22Rv1 (cell line): ENCODE results near the gene GPRC6A.

ENCODE experiments used
- ZFX ChIP-seq: fragments of 450-650 bp; IDR thresholded peaks from 2 replicates; pipeline ENCODE4 v1.6.1; 2017; ENCODE audit warnings: antibody characterized with exemption, borderline replicate concordance
- TF ChIP-seq, protein P1 (sequence below): fragments of 450-650 bp; IDR thresholded peaks from 2 replicates; pipeline ENCODE4 v1.5.1; 2017; ENCODE audit warnings: mild to moderate bottlenecking

DNA sequence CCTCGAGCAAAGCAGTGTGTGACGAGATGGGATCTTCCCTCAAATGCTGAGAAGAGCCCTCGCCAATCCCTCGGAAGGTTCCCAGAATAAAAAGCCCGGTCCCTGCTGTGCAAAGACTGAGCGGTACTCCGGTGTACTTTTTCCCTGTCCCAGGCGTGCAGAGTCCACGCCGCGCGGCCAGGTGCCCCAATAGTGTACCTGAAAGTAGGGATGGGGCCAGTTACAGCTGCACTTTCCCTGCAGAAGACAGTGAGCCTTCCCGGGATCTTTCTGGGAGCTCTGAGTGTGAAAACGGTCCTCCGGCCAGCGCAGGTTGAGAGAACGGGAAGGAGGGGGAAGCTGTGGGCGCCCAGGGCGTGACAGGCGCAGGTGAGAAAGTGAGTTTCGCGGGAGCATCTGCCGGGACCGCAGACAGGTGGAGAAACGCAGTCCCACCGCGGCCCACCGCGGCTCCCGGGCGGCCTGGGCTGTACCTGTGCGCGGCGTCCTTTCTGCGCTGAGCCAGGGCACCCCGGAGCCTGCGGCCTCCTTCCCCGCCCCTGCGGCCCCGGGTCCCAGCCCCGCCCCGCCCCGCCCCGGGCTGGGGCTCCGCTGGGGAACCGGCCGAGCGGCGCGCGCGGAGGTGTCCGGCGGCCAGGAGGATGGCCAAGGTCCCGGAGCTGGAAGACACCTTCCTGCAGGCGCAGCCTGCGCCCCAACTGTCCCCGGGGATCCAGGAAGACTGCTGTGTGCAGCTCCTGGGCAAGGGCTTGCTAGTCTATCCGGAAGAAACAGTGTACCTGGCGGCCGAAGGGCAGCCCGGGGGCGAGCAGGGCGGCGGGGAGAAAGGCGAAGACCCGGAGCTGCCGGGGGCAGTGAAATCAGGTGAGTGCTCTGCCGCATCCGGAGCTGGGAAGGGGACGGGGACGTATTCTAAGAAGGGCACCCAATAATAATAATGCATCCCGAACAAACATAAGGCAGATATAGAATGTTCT is 48.0 kb upstream of the GPRC6A start, which contains the start of gene RFX6:
- no peak for TF ChIP-seq ZFX
- TF ChIP-seq, protein P1, sequence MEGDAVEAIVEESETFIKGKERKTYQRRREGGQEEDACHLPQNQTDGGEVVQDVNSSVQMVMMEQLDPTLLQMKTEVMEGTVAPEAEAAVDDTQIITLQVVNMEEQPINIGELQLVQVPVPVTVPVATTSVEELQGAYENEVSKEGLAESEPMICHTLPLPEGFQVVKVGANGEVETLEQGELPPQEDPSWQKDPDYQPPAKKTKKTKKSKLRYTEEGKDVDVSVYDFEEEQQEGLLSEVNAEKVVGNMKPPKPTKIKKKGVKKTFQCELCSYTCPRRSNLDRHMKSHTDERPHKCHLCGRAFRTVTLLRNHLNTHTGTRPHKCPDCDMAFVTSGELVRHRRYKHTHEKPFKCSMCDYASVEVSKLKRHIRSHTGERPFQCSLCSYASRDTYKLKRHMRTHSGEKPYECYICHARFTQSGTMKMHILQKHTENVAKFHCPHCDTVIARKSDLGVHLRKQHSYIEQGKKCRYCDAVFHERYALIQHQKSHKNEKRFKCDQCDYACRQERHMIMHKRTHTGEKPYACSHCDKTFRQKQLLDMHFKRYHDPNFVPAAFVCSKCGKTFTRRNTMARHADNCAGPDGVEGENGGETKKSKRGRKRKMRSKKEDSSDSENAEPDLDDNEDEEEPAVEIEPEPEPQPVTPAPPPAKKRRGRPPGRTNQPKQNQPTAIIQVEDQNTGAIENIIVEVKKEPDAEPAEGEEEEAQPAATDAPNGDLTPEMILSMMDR, result no peak
